Muscle of back (tissue), 11 donors: ENCODE results near the gene CCNI2. TPM values are rescaled to one million over a fixed set of nuclear protein-coding genes. Genes with fewer than 3 reads are reported as not detected.
A peak's percentile ranks its signal among the peaks of the same experiment; 100 is the strongest.
"Not testable (repeated sequence)": the region's sequence is repeated elsewhere in the genome, so short reads cannot be mapped to it uniquely, and the experiment has no call there.

Experiments used
- DNase-seq, 3 donors: peaks; one replicate each; pipeline versions ENCODE4 v3.0.0 to v3.0.0-alpha.2; 2013
- polyA plus RNA-seq, 10 donors: library from polyadenylated mRNA; unstranded; fragments of 120-200 nt; gene quantifications; one replicate each; pipeline ENCODE4 v1.2.1, GENCODE V29; 2013; ENCODE audit not compliant: insufficient read length in 10 of 10

CCNI2 gene
- polyA plus RNA-seq, 10 donors: 0.40 to 1.9 (median 0.83) TPM; not detected in 1

DNA sequence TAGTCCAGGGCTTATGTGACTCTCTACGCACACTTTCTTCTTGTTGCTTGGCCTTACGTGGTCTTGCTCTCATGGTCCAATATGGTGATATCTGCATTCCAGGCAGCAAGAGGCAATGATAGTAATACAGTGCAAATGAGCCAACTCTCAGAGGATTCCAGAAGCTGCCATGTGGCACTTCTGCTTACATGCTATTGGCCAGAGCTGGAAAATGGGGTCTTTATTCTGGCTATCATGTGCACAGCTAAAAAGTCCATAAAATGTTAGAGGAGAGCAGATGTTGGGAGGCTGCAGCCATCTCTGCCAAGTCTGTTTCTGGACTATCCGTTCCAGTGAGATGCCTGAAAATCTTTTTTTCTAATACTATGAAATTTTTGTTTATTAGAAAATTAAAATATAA, 32.7 kb downstream of the CCNI2 start:
- no peak for DNase-seq

DNA sequence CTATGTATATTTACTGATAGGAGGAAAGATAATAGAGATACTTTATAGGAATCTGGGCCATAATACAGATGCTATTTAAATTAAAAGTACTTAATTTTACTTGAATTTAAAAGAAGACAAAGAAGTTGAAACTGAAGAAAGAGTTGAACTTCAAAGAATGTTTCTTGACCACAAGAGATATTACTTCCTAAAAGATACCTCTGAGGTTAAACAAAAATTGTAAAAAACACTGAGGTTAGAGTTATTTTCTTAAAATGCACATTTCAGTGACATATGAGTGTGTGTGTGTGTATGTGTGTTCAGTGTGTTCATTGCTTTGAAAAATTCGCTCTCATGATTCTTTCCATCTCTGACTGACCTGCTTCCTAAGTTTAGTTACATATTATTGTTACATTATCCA, 33.4 kb downstream of the CCNI2 start:
- DNase-seq: no peak

- DNase-seq: no peak
Measured at GRCh38 chr5:132781029-132781428, 33.8 kb downstream of the CCNI2 start.

DNA sequence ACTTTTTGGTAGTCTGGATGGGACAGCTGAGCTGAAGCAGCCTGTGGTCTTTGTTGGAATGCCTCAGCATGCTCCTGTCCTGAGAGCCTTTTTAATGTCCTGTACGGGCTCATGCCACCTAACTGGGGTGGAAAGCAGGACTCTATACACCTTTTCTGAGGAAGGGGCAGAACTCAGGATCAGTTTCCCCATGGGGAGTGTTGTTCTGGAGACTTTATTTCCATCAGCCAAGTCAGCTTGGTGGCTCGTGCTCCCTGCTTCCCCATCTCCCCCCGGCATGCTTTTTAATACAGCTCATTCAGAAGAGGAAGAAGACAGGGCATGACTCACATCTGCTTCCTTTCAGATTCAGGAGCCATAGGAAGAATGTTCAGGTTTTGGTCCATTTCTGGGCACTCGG, 34.9 kb downstream of the CCNI2 start:
- no peak for DNase-seq

DNA sequence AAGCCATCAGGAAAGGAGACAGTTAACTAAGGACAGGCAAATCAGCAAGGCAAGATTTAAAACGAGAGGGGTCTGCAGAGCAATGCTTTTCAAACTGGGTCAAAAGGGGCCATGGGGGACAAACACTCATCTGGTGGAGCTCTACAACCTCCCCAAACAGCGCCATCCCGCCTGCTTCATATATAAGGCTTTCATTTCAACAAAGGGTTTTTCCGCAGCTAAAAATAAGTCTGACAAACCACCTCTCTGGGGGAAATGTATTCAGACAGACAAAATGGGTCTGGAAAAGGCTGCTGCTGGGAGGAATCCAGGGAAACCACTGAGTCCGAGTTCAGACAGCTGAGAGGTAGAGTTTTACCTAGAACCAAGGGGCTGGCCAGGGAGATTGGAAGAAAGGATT, 38.1 kb downstream of the CCNI2 start:
- peak in 2 of 3 donors; percentile 46 to 56 for DNase-seq

DNA sequence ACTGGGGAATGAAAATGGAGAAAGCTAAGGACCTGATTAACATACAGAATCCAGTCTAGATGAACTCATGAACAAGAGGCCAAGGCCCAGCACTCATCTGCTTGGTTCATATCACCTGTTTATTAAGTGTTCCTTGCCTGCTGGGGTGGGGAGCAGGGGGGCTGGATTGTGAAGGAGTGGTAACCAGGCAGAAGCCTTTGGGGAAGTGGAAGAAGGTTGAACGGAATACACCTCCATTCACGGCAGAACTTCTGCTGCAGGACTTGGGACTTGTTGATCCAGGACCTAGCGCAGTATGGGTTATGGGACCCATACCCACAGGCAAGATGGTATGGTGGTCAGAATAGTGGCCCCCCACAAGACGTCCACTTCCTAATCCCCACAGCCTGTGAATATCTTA, 38.6 kb downstream of the CCNI2 start:
- DNase-seq: no peak

DNA sequence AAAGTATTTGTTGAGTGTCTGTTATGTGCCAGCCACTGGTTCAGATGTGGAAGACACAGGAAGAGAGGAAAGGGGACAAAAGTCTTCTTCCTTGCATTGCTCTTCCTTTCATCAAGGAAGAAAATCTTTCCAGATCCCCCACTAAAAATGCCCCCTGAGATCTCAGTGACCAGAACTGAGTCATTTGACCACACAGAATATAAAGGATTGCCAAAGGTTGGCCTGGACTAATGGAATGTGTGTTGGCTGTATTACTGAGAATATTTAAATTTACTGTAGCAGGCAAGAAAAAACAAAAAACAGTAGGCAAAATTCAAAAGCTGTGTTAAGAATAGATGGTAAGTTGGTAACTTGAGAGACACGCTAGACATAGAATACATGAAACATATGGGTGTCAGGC, 39.9 kb downstream of the CCNI2 start:
- DNase-seq: no peak

GRCh38 chr5:132788508-132788907, 41.3 kb downstream of the CCNI2 start:
- DNase-seq: no peak

DNA sequence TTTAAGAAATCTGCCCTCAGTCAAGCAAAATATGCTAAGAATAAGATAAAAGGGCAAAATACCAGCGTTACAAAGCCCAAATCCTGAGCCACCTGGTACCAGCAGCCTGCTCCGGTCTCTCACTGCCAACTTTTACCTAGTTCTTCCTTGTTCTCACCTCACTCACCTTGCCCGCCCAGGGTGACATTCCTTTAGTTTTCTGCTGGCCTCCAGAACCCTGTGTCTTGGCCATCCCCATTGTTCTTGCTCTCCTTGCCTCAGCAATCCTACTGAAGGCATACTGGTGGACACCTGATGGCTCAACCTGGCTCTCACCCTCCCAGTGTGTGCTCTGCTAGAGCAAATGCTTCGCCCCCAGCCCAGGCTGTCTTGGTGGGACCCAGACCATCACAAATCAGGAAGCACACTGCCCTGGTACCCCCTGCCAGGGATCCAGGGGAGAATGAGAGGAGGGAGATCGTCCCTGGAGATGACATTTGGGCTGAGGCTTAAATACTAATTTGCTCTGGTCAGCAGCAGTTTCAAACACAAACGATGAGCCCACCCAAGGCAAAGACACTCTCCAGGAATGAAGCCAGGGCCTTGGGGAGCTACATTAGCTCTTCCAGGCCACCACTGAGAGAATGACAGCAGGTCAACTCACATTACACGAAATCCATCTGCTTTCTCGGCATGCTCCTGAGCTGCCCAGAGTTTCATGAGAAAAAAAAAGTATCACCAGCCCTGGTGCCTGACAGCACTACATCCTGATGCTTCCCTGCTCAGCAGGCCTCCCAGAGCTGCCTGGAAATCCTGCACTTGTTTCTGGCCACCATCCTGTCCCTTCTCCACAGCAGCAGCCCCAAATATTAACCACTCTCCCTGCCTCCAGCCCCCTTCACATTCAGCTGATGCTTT, 42.0 kb downstream of the CCNI2 start:
- DNase-seq: no peak

- DNase-seq: no peak
Measured at GRCh38 chr5:132790201-132790865, 43.1 kb downstream of the CCNI2 start.

DNA sequence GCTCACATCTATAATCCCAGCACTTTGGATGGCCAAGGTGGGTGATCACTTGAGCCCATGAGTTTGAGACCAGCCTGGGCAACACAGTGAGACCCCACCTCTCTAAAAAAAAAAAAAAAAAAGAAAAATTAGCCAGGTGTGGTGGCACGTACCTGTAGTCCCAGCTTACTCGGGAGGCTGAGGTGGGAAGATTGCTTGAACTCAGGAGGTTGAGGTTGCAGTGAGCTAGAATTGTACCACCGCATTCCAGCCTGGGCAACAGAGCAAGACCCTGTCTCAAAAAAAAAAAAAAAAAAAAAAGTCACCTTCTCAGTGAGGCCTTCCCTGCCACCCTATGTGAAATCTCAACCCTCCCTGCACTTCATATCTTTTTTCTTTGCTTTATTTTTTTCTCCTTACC, 43.8 kb downstream of the CCNI2 start:
- DNase-seq: no peak

- DNase-seq: peak in 1 of 3 donors; percentile 33
Measured at GRCh38 chr5:132797651-132798050, 50.4 kb downstream of the CCNI2 start.

- DNase-seq: no peak
Measured at GRCh38 chr5:132799392-132799791, 52.2 kb downstream of the CCNI2 start.

- no peak for DNase-seq
Measured at GRCh38 chr5:132800545-132800944, 53.3 kb downstream of the CCNI2 start.

GRCh38 chr5:132802044-132802684, 54.9 kb downstream of the CCNI2 start:
- no peak for DNase-seq

DNA sequence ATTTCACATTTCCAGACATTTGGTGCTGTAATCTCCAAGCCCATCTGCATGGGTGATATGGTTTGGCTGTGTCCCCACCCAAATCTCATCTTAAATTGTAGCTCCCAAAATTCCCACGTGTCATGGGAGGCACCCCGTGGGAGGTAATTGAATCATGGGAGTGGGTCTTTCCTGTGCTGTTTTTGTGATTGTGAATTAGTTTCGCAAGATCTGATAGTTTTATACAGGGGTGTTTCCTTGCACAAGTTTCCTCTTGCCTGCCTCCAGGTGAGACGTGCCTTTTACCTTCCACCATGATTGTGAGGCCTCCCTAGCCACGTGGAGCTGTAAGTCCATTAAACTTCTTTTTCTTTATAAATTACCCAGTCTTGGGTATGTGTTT, 55.5 kb downstream of the CCNI2 start:
- not testable (repeated sequence) for DNase-seq

Other genes starting within 250 kb of the CCNI2 start
- under 1 TPM in 3 of 10 donors, not detected in 7; 0.30 to 0.90 (median 0.51) TPM for gene IL5, start 203.9 kb upstream of the CCNI2 start, polyA plus RNA-seq
- 10 to 100 TPM; 19.5 to 28.8 (median 24.3) TPM for gene RAD50, start 190.4 kb upstream of the CCNI2 start, polyA plus RNA-seq
- under 1 TPM in 3 of 10 donors, not detected in 7; 0.16 to 0.41 (median 0.20) TPM for gene IL13, start 89.3 kb upstream of the CCNI2 start, polyA plus RNA-seq
- not detected for gene IL4, start 73.4 kb upstream of the CCNI2 start, polyA plus RNA-seq
- gene KIF3A, start 9.9 kb upstream of the CCNI2 start, polyA plus RNA-seq: 10 to 100 TPM in 2 of 10 donors, 1 to 10 TPM in 8; 6.5 to 12.2 (median 8.5) TPM
- 10 to 100 TPM; 36.6 to 58.2 (median 43.5) TPM for gene SEPTIN8, start 29.8 kb downstream of the CCNI2 start, polyA plus RNA-seq
- under 1 TPM; 0.04 to 0.21 (median 0.13) TPM for gene SOWAHA, start 65.9 kb downstream of the CCNI2 start, polyA plus RNA-seq
- 1 to 10 TPM; 1.2 to 5.2 (median 2.8) TPM for gene SHROOM1, start 83.2 kb downstream of the CCNI2 start, polyA plus RNA-seq
- gene GDF9, start 119.0 kb downstream of the CCNI2 start, polyA plus RNA-seq: 1 to 10 TPM in 2 of 10 donors, under 1 TPM in 8; 0.31 to 1.5 (median 0.74) TPM
- gene UQCRQ, start 119.2 kb downstream of the CCNI2 start, polyA plus RNA-seq: 100 to 1,000 TPM; 160 to 232 (median 189) TPM
- 1 to 10 TPM in 8 of 10 donors, under 1 TPM in 2; 0.73 to 3.7 (median 1.3) TPM for gene LEAP2, start 126.2 kb downstream of the CCNI2 start, polyA plus RNA-seq
- 10 to 100 TPM; 38.8 to 57.4 (median 45.5) TPM for gene AFF4, start 216.2 kb downstream of the CCNI2 start, polyA plus RNA-seq